ENCODE results near the gene FOS. TPM values are rescaled to one million over a fixed set of nuclear protein-coding genes. Genes with fewer than 3 reads are reported as not detected.

FOS gene
- total and polyA plus RNA-seq, 12 donors, result 47.9 to 393 (median 118) TPM

DNA sequence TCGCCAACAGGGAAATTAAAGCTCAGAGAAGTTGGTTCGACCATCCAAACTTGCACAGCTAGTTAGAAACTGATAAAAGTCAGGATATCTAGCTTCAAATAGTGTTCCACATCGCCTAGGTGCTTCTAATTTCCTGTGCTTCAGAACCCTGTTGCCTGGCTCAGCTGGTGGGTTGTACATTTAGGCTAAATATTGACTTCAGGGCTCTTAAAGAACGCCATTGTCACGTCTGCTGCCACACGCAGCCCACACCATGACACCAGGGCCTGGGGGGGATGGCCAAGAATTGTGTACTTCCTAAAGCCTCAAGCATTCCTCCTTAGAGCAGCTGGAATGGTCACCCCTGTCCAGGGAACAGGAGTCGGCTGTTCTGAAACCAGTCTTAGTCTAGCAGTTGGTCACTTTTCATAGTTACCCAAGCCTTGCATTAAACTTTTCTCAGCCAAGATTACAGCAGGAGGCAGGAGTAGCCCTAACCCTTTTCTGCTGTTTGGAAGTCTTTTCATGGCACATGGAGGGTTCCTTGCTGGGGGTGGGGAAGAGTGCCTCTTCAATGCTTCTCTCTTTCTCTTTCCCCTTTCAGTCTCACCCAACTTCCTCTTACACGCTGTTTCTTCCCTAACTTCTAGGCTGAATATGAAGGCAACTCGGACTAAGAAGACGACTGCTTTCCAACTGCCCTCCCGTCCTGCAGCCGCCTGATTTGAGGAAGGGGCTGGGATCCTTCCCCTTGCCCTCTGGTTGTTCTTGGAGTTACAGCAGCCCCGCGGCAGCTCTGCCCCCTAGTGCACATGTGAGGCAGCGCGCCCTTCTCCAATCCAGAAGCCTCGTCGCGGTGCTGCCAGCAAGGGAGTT lies 17.1 kb downstream of the FOS start:
- WGBS, 4 donors, result 4 to 5% (median 5%) methylated on average over 19 of the region's 19 CpGs
- H3K27ac ChIP-seq, result peak overlapping the region; percentile 82 to 99 (median 87)
- intact Hi-C loops (cut with DNase I), result loop anchor here in 1 of 2 donors (2.0 kb wide), 1 partner anchor 163 kb away; no protein-coding TSS in a partner anchor
- TF ChIP-seq, protein P1, sequence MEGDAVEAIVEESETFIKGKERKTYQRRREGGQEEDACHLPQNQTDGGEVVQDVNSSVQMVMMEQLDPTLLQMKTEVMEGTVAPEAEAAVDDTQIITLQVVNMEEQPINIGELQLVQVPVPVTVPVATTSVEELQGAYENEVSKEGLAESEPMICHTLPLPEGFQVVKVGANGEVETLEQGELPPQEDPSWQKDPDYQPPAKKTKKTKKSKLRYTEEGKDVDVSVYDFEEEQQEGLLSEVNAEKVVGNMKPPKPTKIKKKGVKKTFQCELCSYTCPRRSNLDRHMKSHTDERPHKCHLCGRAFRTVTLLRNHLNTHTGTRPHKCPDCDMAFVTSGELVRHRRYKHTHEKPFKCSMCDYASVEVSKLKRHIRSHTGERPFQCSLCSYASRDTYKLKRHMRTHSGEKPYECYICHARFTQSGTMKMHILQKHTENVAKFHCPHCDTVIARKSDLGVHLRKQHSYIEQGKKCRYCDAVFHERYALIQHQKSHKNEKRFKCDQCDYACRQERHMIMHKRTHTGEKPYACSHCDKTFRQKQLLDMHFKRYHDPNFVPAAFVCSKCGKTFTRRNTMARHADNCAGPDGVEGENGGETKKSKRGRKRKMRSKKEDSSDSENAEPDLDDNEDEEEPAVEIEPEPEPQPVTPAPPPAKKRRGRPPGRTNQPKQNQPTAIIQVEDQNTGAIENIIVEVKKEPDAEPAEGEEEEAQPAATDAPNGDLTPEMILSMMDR (IDR thresholded peaks at IDR 0.05), result peak; percentile 91 to 99 (median 96)
- no peak for TF ChIP-seq POLR2A (IDR thresholded peaks at IDR 0.05)
- H3K27me3 ChIP-seq, result no peaks in the 10 kb centered on the region
- peak; percentile 76 to 92 (median 88) for DNase-seq
- peaks cover 14 to 34% of the 10 kb centered on the region in 2 donors for H3K4me1 ChIP-seq (replicated peaks in 1 of 2)
- H3K4me3 ChIP-seq, result peak overlapping the region in 2 of 4 donors; percentile 38 to 84
- no peaks in the 10 kb centered on the region for H3K9me3 ChIP-seq (replicated peaks in 1 of 3)
- no peaks in the 10 kb centered on the region for H3K36me3 ChIP-seq (replicated peaks in 1 of 2)

DNA sequence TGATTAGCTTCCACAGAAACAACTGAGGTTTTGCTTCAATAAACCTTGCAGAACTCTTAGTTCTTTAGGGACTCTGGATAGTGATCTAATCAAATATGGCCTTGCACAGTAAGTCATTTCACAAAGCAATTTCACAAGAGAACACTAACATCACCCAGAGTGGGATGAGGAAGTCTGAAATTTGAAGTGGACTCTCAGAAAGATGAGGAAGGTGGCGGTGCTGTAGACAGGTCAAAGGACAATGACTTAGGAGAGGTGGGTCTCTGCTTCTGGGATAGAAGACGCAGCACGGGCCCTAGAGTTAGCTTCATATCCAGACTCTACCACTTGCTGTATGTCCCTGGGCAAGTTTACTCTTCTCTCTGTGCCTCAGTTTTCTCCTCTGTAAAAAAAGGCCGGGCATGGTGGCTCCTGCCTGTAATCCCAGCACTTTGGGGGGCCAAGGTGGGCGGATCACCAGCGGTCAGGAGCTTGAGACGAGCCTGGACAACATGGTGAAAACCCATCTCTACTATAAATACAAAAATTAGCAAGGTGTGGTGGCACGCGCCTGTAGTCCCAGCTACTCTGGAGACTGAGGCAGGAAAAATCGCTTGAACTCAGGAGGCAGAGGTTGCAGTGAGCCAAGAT lies 18.9 kb downstream of the FOS start:
- intact Hi-C loops (cut with DNase I), result no loop called here
- H3K27ac ChIP-seq, result peak overlapping the region in 3 of 5 donors; percentile 11 to 94 (median 92)

DNA sequence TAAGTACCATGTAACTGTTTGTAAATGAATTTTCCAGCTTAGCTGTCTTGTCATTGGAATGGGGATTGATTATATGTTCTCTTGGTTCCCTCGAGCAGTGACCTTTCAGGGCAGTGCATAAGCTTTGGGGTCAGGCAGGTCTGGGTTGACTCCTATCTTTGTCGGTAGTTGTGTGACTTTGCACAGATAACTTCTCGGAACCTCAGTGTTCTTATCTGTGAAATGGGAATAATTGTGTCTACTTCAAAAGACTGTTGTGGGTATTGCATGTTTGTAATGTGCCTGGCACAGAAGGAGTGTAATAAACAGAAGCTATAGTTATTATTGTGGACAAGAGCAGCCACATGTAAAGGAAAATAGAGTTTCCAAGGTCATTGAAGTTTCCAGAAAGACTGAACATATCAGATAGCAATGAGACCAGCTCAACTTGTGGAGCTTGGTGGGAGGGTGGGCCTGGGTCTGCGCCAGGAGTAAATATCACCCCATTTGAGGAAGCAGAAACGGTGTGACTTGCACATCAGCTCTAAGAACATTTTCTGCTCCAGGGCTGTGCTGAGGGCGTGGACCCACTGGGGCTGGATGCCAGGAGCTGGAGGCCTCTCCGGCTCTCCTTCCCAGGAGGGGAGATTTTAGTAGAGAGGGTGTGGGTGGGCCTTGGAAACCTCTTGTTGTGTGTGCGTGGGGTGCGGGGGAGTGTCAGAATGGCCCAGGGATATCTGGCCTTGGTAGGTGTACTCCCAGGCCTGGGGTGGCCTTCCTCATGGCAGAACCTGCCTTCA lies 19.7 kb downstream of the FOS start:
- 64 to 76% (median 66%) methylated on average over 5 to 9 of the region's 9 CpGs for WGBS, 4 donors
- Histone ChIP-seq H3K36me3 (replicated peaks in 1 of 2) (no peaks in the 10 kb centered on the region), H3K4me3 (no peak overlapping the region), H3K27ac (peak overlapping the region; percentile 28 to 92 (median 60)), H3K27me3 (no peaks in the 10 kb centered on the region), H3K4me1 (replicated peaks in 1 of 2) (peaks cover 14 to 34% of the 10 kb centered on the region in 2 donors), H3K9me3 (replicated peaks in 1 of 3) (no peaks in the 10 kb centered on the region)
- intact Hi-C loops (cut with DNase I), result no loop called here
- peak in 5 of 7 donors; percentile 61 to 77 (median 65) for DNase-seq
- TF ChIP-seq POLR2A (IDR thresholded peaks at IDR 0.05), result no peak
- TF ChIP-seq, protein P1 (IDR thresholded peaks at IDR 0.05), result no peak

More for the DNA sequence above, 18.9 kb downstream of the FOS start:
- Histone ChIP-seq H3K4me1 (replicated peaks in 1 of 2) (peaks cover 14 to 34% of the 10 kb centered on the region in 2 donors), H3K9me3 (replicated peaks in 1 of 3) (no peaks in the 10 kb centered on the region), H3K27me3 (no peaks in the 10 kb centered on the region), H3K4me3 (no peak overlapping the region), H3K36me3 (replicated peaks in 1 of 2) (no peaks in the 10 kb centered on the region)
- DNase-seq, result peak in 2 of 7 donors; percentile 20 to 54
- WGBS, 4 donors, result 85 to 88% (median 87%) methylated on average over 10 of the region's 10 CpGs
- TF ChIP-seq POLR2A (IDR thresholded peaks at IDR 0.05), result no peak
- TF ChIP-seq, protein P1 (IDR thresholded peaks at IDR 0.05), result no peak
